ENCODE measurements around the gene SLC39A13.

- TF ChIP-seq EZH2phosphoT487 (IDR thresholded peaks at IDR 0.05; ENCODE audit: insufficient read depth, low read depth) = no peak
- TF ChIP-seq EZH2 (IDR thresholded peaks at IDR 0.05; ENCODE audit: insufficient read depth, poor library complexity, severe bottlenecking) = no peak
Measured at GRCh38 chr11:47434011-47434786, 25.8 kb downstream of the SLC39A13 start.

Data from GM23248 (cell line).